ENCODE results near the gene TRAF4.

Gene TRAF4

DNA sequence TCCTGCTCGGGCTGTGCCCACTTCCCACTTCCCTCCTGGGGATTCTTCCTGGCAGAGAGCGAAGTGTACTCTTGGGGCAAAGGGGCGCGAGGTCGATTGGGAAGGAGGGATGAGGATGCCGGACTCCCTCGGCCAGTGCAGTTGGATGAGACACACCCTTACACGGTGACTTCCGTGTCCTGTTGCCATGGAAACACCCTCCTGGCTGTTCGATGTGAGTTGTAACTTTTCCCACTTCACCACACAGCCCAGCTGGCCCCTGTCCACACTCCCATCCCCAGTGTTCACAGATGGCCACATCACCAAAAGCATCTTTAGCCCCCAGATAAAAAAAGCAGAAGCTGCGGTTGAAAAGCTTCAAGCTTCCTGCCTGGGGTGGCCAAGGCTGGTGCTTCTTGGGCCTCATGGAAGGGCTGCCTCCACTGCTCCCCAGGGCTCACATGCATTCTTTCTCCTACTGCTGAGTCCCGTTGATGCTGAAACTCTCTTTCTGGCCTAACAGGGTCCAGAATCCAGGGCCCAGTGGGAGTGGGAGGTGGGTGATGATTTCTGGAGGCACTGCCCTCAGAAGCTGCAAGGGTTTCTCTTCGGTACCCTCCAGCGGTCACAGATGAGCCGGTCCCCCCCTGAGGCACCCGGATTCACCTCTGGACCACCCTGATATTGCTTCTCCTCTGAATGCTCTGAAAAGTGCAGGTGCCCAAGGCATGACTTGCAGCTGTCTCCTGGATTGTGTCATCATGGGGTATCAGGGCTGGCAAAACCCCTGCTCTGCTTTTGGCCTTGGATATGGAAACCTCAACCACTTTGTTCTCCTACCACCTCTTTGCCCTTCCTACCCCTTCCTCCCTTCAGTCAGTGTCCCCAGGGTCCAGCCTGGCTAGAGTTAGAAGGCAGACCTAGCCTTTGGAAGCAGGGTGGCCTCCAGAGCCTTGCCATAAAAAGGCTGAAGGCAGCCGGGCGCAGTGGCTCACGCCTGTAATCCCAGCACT, 2.2 kb upstream of the TRAF4 start:
- TF ChIP-seq CTCF (IDR thresholded peaks at IDR 0.05; ENCODE audit: low read length, missing control alignments) = no peak
- H3K4me3 ChIP-seq (replicated peaks; ENCODE audit: low read depth, low read length) = no peak overlapping the region

GRCh38 chr17:28744104-28744971, 527 bp downstream of the TRAF4 start:
- DNase-seq (ENCODE audit: low read depth) = peak; percentile 53
- H3K4me3 ChIP-seq (replicated peaks; ENCODE audit: low read depth, low read length) = peak overlapping the region; percentile 94
- no peak for TF ChIP-seq CTCF (IDR thresholded peaks at IDR 0.05; ENCODE audit: low read length, missing control alignments)

More for the DNA sequence above, 2.2 kb upstream of the TRAF4 start:
- DNase-seq (ENCODE audit: low read depth) = no peak

DNA sequence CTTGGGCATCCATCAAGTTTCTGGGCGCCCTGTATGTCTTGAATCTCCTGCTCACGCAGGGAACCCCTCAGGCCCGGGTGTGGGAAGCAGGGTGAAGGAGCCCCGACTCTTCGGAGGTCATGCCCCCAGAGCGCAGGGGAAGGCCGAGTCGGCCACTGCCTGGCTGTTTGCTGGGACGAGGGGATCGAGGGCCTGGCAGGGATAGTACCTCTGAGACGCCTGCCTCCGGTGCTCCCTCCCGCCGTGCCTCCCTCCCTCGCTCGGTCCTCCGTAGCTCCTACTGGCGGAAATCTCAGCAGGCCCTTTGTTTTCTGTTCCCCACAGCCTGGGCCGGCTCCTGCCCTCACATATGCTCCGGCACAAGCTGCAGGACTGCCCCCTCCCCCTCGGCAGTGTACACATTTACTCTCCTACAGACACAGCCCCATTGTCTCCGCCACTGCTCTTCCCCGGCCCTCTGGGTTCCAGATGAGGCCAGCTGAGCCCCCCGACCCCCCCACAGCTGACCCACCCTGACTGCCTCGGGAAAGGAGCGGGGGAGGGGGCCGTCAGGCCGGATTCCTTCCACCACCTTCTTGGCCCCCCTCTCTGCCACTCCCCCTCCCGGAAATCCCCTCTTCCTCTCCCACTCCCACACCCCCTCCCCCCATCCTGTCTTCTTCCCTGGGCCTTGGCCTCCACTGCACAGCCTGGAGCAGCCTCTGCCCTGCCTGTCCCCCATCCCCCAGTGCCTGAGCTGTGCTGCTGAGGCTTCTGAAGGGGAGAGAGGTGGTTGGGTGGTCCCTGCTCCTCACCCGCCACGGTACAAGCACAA, 1.4 kb downstream of the TRAF4 start:
- peak overlapping the region; percentile 94 for H3K4me3 ChIP-seq (replicated peaks; ENCODE audit: low read depth, low read length)
- peak; percentile 74 for DNase-seq (ENCODE audit: low read depth)
- no peak for TF ChIP-seq CTCF (IDR thresholded peaks at IDR 0.05; ENCODE audit: low read length, missing control alignments)

- H3K4me3 ChIP-seq (replicated peaks; ENCODE audit: low read depth, low read length) = peak overlapping the region; percentile 94
- DNase-seq (ENCODE audit: low read depth) = no peak
- no peak for TF ChIP-seq CTCF (IDR thresholded peaks at IDR 0.05; ENCODE audit: low read length, missing control alignments)
Measured at GRCh38 chr17:28745786-28746411, 2.1 kb downstream of the TRAF4 start.

- TF ChIP-seq CTCF (IDR thresholded peaks at IDR 0.05; ENCODE audit: low read length, missing control alignments) = no peak
- DNase-seq (ENCODE audit: low read depth) = no peak
- peak overlapping the region; percentile 94 for H3K4me3 ChIP-seq (replicated peaks; ENCODE audit: low read depth, low read length)
Measured at GRCh38 chr17:28746611-28747050, 2.8 kb downstream of the TRAF4 start.
